IMR-90 (cell line): ENCODE results near the gene LMBRD2. TPM values are rescaled to one million over a fixed set of nuclear protein-coding genes. Genes with fewer than 3 reads are reported as not detected.

Experiments used
- ATAC-seq: fragments of 200-7000 bp; cut with Tn5 transposase; 2 replicates; pipeline ENCODE4 v1.9.1; 2020; ENCODE audit warnings: low read depth, mild to moderate bottlenecking, moderate library complexity
- BruUV-seq: library from RNA; stranded (reverse); fragments of 400-500 nt; replicated peaks from 2 replicates; lab custom pipeline; 2021; lab: Mats Ljungman, UMichigan
- CTCF ChIA-PET: fragments of 300-600 bp; formaldehyde crosslinking; extraction: SDS; loops from one replicate; lab custom pipeline; 2021; ENCODE audit warnings: antibody characterized with exemption; lab: Yijun Ruan, JAX
- POLR2A ChIA-PET: fragments of 300-600 bp; sonication (Branson Sonifier 250); formaldehyde crosslinking; loops from one replicate; lab custom pipeline; 2022; ENCODE audit warnings: antibody characterized with exemption; ENCODE audit not compliant: unreplicated experiment; lab: Charles Lee
- DNase-seq: peaks from one replicate; pipeline ENCODE4 v3.0.0; 2013
- H2AFZ ChIP-seq: replicated peaks from 2 replicates; pipeline ENCODE3; 2013; ENCODE audit warnings: low read length, mild to moderate bottlenecking; ENCODE audit not compliant: poor library complexity
- H2AK5ac ChIP-seq: 2 replicates; pipeline ENCODE4 v1.6.1; 2013; ENCODE audit warnings: low read depth, low read length, inconsistent platforms
- H2AK9ac ChIP-seq: replicated peaks from 2 replicates; pipeline ENCODE3; 2013; ENCODE audit warnings: mild to moderate bottlenecking, low read depth, low read length, moderate library complexity; ENCODE audit not compliant: poor library complexity
- H2BK120ac ChIP-seq: 2 replicates; pipeline ENCODE4 v1.6.1; 2013; ENCODE audit warnings: low read depth, low read length, inconsistent platforms
- H2BK15ac ChIP-seq: 3 replicates; pipeline ENCODE4 v1.6.1; 2013; ENCODE audit warnings: low read depth, low read length, inconsistent platforms
- H2BK20ac ChIP-seq: 2 replicates; pipeline ENCODE4 v1.6.1; 2013; ENCODE audit warnings: low read depth, mild to moderate bottlenecking, inconsistent platforms, low read length, moderate library complexity
- H2BK5ac ChIP-seq: 2 replicates; pipeline ENCODE4 v1.6.1; 2013; ENCODE audit warnings: mild to moderate bottlenecking, low read depth, low read length, inconsistent platforms; ENCODE audit not compliant: poor library complexity, severe bottlenecking
- H3K14ac ChIP-seq: replicated peaks from 2 replicates; pipeline ENCODE4 v1.6.1; 2013; ENCODE audit warnings: low read depth, low read length, inconsistent platforms
- H3K18ac ChIP-seq: 2 replicates; pipeline ENCODE4 v1.6.1; 2013; ENCODE audit warnings: low read depth, low read length, control low read depth
- H3K23ac ChIP-seq: 2 replicates; pipeline ENCODE4 v1.6.1; 2013; ENCODE audit warnings: low read depth, low read length, inconsistent platforms
- H3K27ac ChIP-seq: 2 replicates; pipeline ENCODE4 v1.5.1; 2013; ENCODE audit warnings: mild to moderate bottlenecking, control low read depth, low read length; ENCODE audit not compliant: insufficient read depth
- H3K27me3 ChIP-seq: 2 replicates; pipeline ENCODE4 v1.6.1; 2013; ENCODE audit warnings: low read length; ENCODE audit not compliant: control insufficient read depth, insufficient read depth
- H3K36me3 ChIP-seq: 2 replicates; pipeline ENCODE4 v1.6.1; 2013; ENCODE audit warnings: low read length, mixed read lengths; ENCODE audit not compliant: control insufficient read depth, insufficient read depth
- H3K4ac ChIP-seq: 2 replicates; pipeline ENCODE4 v1.6.1; 2013; ENCODE audit warnings: low read depth, low read length, inconsistent platforms
- H3K4me1 ChIP-seq: 2 replicates; pipeline ENCODE4 v1.6.1; 2013; ENCODE audit warnings: low read length, mixed read lengths; ENCODE audit not compliant: control insufficient read depth, insufficient read depth
- H3K4me2 ChIP-seq: 2 replicates; pipeline ENCODE4 v1.6.1; 2013; ENCODE audit warnings: low read depth, mild to moderate bottlenecking, control low read depth, low read length, moderate library complexity
- H3K4me3 ChIP-seq: 2 replicates; pipeline ENCODE4 v1.5.1; 2013; ENCODE audit warnings: low read depth, mild to moderate bottlenecking, control low read depth, low read length, moderate library complexity; ENCODE audit not compliant: insufficient read depth
- H3K56ac ChIP-seq: 2 replicates; pipeline ENCODE4 v1.6.1; 2013; ENCODE audit warnings: low read length, inconsistent platforms; ENCODE audit not compliant: insufficient read depth; ENCODE audit errors: extremely low read depth
- H3K79me1 ChIP-seq, 2 experiments: 2 replicates each; pipeline ENCODE4 v1.6.1; 2013; ENCODE audit warnings: low read length in 2 of 2, inconsistent platforms in 1 of 2, low read depth in 1 of 2
- H3K9ac ChIP-seq: 2 replicates; pipeline ENCODE4 v1.6.1; 2013; ENCODE audit warnings: low read depth, low read length, control low read depth
- H3K9me1 ChIP-seq: 2 replicates; pipeline ENCODE4 v1.6.1; 2013; ENCODE audit warnings: low read length, inconsistent platforms; ENCODE audit not compliant: insufficient read depth
- H3K9me3 ChIP-seq: 2 replicates; pipeline ENCODE4 v1.6.1; 2013; ENCODE audit warnings: low read length; ENCODE audit not compliant: control insufficient read depth, insufficient read depth
- H4K20me1 ChIP-seq: 2 replicates; pipeline ENCODE4 v1.6.1; 2013; ENCODE audit warnings: low read length, inconsistent platforms; ENCODE audit not compliant: insufficient read depth
- H4K5ac ChIP-seq: 2 replicates; pipeline ENCODE4 v1.6.1; 2013; ENCODE audit warnings: mild to moderate bottlenecking, low read depth, low read length, control low read depth
- H4K8ac ChIP-seq, 2 experiments: 2 replicates each; pipeline ENCODE4 v1.6.1; 2013; ENCODE audit warnings: low read depth in 2 of 2, low read length in 2 of 2, control low read depth in 1 of 2, inconsistent platforms in 1 of 2
- H4K91ac ChIP-seq: 2 replicates; pipeline ENCODE4 v1.6.1; 2013; ENCODE audit warnings: low read depth, low read length, inconsistent platforms; ENCODE audit not compliant: insufficient read depth
- BHLHE40 ChIP-seq: fragments of 150-350 bp; IDR thresholded peaks from 2 replicates; pipeline ENCODE4 v1.6.1; 2016; ENCODE audit warnings: mild to moderate bottlenecking, low read depth, low read length
- CEBPB ChIP-seq: IDR thresholded peaks from 2 replicates; pipeline ENCODE4 v1.6.1; 2012; ENCODE audit warnings: low read depth, low read length, improper control_type of control experiment
- CHD1 ChIP-seq: IDR thresholded peaks from 2 replicates; pipeline ENCODE4 v1.6.1; 2012; ENCODE audit warnings: low read depth, low read length, improper control_type of control experiment
- CTCF ChIP-seq: conservative IDR thresholded peaks from 2 replicates; pipeline ENCODE4 v1.5.1; 2012; ENCODE audit warnings: mild to moderate bottlenecking, low read depth, low read length, improper control_type of control experiment
- MXI1 ChIP-seq: IDR thresholded peaks from 2 replicates; pipeline ENCODE4 v1.6.1; 2012; ENCODE audit warnings: low read depth, mild to moderate bottlenecking, low read length, moderate library complexity, borderline replicate concordance
- NFE2L2 ChIP-seq: fragments of 150-350 bp; IDR thresholded peaks from 2 replicates; pipeline ENCODE4 v1.6.1; 2016; ENCODE audit warnings: low read depth, mild to moderate bottlenecking, low read length
- RAD21 ChIP-seq: IDR thresholded peaks from 2 replicates; pipeline ENCODE4 v1.6.1; 2012; ENCODE audit warnings: low read length, improper control_type of control experiment
- RCOR1 ChIP-seq: IDR thresholded peaks from 2 replicates; pipeline ENCODE4 v1.6.1; 2012; ENCODE audit warnings: mild to moderate bottlenecking, low read length, improper control_type of control experiment; ENCODE audit not compliant: insufficient replicate concordance
- WGBS, 2 experiments: methylation state at CpG; one replicate each; pipeline versions ENCODE4 v1.1.5 to v1.1.7; 2013; ENCODE audit warnings: missing lambda C conversion rate in 2 of 2; ENCODE audit not compliant: insufficient read length in 1 of 2; ENCODE audit errors: extremely low coverage in 2 of 2; 5-methylcytosine and 5-hydroxymethylcytosine counted together
- dilution Hi-C: fragments of 300-500 bp; cut with HindIII; formaldehyde crosslinking; loops from one replicate; pipeline ENCODE4 v1.14.3; 2018; ENCODE audit warnings: low sequenced_read_pairs; ENCODE audit not compliant: unreplicated experiment
- in situ Hi-C: fragments of 300-500 bp; cut with MboI; formaldehyde crosslinking; loops from 3 replicates; pipeline ENCODE4 v1.14.3; 2019; ENCODE audit warnings: low sequenced_read_pairs, inconsistent platforms, mixed read lengths
- intact Hi-C: fragments of 100-400 bp; cut with micrococcal nuclease; formaldehyde crosslinking; loops from 2 replicates; pipeline ENCODE4 v1.10.0; 2022
- polyA plus RNA-seq, 3 experiments: library from polyadenylated mRNA; depleted of rRNA; stranded (reverse); fragments of >200 nt; gene quantifications; 2 replicates each; pipeline ENCODE4 v1.2.3, GENCODE V29; 2012; ENCODE audit warnings: low replicate concordance in 1 of 3
- total RNA-seq: library from RNA; depleted of rRNA; stranded (reverse); fragments of >200 nt; gene quantifications from 2 replicates; pipeline ENCODE4 v1.2.3, GENCODE V29; 2012
- TF ChIP-seq, protein P1 (sequence below): fragments of 150-350 bp; IDR thresholded peaks from 2 replicates; pipeline ENCODE4 v1.6.1; 2016; ENCODE audit warnings: low read depth, mild to moderate bottlenecking, low read length, moderate library complexity, borderline replicate concordance

LMBRD2 gene
- total and polyA plus RNA-seq, 2 of the 4 experiments (the other 2 are of a cell fraction): 1.8 to 5.2 TPM

DNA sequence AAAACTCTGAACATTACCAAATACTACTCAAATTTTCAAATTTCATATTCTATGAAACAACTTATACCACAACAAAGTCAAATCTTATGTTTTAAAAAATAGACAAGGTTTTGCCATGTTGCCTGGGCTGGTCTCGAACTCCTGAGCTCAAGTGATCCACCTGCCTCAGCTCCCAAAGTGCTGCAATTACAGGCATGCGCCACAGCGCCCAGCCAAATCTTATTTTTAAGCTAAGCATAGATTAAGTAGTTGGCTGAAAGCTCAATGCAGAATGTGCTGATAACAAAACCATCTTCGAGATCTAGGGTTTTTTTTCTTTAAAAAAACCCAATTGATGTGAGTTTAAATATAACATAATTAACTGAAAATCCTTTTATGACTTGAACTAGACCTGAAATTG is 6.4 kb downstream of the LMBRD2 start:
- Histone ChIP-seq H4K20me1 (no peaks in the 10 kb centered on the region), H3K9me1 (no peaks in the 10 kb centered on the region), H3K4me3 (no peak overlapping the region), H3K27me3 (no peaks in the 10 kb centered on the region), H3K14ac (no peak overlapping the region), H2BK15ac (no peak overlapping the region), H3K4ac (no peak overlapping the region), H3K79me1 (peaks cover 3 to 8% of the 10 kb centered on the region in 2 experiments; a peak in 3 of 4 replicates), H2AK5ac (no peak overlapping the region), H2BK5ac (no peak overlapping the region), H3K36me3 (peaks cover under 1% of the 10 kb centered on the region; the same call in 1 of the 2 replicates), H3K4me2 (no peak overlapping the region), H2AFZ (no peak overlapping the region), H3K9me3 (no peaks in the 10 kb centered on the region), H2BK120ac (no peak overlapping the region), H3K4me1 (peaks cover 3% of the 10 kb centered on the region; the same call in 1 of the 2 replicates), H3K27ac (no peak overlapping the region), H4K5ac (no peak overlapping the region), H4K8ac (no peak overlapping the region), H3K56ac (no peak overlapping the region), H2BK20ac (no peak overlapping the region), H3K18ac (no peak overlapping the region), H3K23ac (no peak overlapping the region), H2AK9ac (no peak overlapping the region), H4K91ac (no peak overlapping the region), H3K9ac (no peak overlapping the region)
- ATAC-seq (no peak), DNase-seq (no peak)
- no CpG with 5 or more reads among the region's 4 CpGs for WGBS, 2 experiments
- dilution Hi-C loops (no loop called here), in situ Hi-C loops (no loop called here), intact Hi-C loops (loop anchor here (5.0 kb wide), 1 partner anchor 193 kb away; no protein-coding TSS in a partner anchor)
- TF ChIP-seq MXI1 (no peak), CTCF (no peak), RCOR1 (no peak), BHLHE40 (no peak), CHD1 (no peak), CEBPB (no peak), RAD21 (no peak), NFE2L2 (no peak)
- TF ChIP-seq, protein P1, sequence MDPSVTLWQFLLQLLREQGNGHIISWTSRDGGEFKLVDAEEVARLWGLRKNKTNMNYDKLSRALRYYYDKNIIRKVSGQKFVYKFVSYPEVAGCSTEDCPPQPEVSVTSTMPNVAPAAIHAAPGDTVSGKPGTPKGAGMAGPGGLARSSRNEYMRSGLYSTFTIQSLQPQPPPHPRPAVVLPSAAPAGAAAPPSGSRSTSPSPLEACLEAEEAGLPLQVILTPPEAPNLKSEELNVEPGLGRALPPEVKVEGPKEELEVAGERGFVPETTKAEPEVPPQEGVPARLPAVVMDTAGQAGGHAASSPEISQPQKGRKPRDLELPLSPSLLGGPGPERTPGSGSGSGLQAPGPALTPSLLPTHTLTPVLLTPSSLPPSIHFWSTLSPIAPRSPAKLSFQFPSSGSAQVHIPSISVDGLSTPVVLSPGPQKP: no peak
- no TSS peak for BruUV-seq
- POLR2A ChIA-PET: no interaction called here
- CTCF ChIA-PET: no interaction called here
